Stimulated activated CD8-positive, alpha-beta memory T cell treated with anti-CD3 and anti-CD28 coated beads, Interleukin-4, amount 100 ng/mL, for 24 hours (primary cell): ENCODE data around the gene NCAM2.

Experiments used
- DNase-seq: peaks from one replicate; pipeline ENCODE4 v3.0.0-alpha.2; 2020; ENCODE audit warnings: low read depth

Gene NCAM2

GRCh38 chr21:21460979-21461378 is 462.8 kb downstream of the NCAM2 start:
- DNase-seq: no peak

DNA sequence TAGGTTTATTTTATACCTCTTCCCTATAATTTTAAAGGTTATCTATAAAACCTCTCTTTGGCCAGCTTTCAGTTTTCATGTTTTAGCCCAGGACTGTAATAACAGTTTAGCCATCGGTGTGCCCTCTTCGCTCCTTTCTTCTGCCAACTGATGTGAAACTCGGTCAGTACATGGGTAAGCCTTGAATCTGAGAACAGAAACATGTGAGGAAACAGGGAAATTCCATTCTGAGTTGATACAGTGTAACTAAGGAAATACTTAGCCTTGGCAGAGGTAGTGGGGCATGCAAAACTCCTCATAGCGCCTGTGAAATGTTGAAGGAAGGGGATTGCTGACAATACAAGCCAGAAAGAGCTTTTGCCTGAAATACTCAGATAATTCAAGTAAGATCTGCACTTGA is 465.2 kb downstream of the NCAM2 start:
- no peak for DNase-seq

- DNase-seq: no peak
Observed at GRCh38 chr21:21464684-21465083, 466.5 kb downstream of the NCAM2 start.

- DNase-seq: no peak
Observed at GRCh38 chr21:21466752-21467151, 468.5 kb downstream of the NCAM2 start.

DNA sequence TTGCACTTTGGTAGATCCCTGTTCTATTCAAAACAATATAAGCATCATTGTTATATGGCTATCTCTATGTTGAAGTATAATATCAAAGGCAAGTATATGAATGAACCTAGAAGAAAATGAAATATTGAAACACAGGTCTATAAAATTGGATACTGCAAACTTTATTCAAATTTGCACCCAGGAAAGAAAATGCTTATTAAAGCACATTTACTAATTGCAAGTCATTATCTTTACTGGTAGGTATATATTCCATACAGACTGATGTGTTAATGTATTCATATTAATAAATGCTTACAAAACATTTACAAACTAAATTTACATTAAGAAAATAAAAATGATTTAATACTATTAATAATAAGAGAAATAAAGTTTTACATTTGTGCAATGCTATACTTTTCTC is 469.8 kb downstream of the NCAM2 start:
- DNase-seq: no peak

DNA sequence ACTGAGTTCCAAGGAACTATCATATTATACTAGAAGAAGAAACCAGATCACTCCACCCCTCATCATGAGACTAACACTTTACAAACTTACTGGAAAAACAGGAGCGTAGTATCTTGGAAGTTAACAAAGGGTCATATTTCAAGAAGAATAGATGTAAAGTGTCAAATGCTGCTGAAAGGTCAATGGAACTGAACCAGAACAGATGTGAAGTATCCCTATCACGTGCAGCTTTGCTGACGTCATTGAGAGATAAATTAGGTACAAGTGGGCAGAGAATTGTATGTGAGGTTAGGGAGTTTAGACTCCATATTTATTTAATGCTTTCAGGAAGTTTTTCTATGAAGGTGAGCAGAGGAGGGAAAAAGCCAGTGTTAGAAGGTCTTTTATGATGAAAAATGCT is 483.0 kb downstream of the NCAM2 start:
- no peak for DNase-seq

DNA sequence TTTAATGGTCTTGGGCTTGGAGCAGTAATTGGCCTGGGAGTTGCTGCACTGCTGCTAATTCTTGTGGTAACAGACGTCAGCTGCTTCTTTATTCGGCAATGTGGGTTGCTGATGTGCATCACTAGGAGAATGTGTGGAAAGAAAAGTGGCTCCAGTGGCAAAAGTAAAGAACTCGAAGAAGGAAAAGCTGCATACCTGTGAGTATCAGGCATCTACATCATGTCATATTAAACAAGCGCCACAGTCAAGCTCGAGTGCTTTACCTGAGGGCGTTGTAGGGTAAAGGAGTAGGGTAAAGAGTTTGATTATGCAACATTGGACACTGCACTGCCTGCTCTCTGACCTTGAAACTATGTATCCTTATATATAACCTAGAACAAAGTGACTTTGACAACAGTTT is 510.6 kb downstream of the NCAM2 start:
- DNase-seq: no peak

DNA sequence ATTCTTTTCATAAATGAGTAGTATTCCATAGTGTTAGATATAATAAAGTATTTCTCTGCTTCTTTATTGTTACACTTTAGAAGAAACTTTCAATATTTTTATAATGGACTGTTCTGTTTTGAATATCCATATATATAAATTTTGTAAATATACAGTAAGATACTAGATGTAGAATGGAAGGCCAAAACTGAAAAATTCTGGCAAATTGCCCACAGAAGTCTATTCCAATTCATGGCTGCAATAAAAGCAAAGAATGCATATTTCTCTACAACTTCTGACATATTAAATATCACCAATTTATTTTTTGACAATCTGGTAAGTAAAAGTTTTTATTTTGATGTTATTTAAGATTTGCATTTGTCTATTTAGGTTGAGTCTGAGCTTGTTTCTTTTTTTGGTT is 532.5 kb downstream of the NCAM2 start:
- no peak for DNase-seq

DNA sequence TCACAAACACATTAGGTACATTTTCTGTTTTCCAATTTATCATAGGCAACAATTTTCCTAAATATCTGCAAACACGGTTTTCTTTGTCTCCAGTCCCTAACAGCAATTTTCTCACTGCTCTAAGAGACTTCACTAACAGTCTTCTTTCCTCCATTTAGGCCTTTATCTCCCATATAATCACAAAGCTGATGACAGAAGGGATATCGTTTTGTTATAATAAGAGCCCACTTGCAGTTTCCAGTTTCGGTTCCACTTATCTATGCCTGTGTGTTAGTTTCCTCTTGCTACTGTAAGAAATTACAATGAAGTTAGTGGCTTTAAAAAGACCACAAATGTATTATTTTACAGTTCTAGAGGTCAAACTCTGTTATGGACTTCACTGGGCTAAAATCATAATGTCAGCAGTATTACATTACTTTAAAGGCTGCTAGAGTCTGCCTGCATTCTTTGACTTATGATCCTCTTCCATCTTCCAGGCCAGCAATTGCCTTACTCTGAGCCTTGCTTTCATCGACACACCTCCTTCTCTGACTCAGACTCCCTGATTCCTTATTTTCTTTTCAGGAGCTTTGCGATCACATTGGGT is 549.3 kb downstream of the NCAM2 start:
- DNase-seq: no peak

- no peak for DNase-seq
Observed at GRCh38 chr21:21559285-21560045, 561.3 kb downstream of the NCAM2 start.
